ENCODE results near the gene ALK.

- TF ChIP-seq CTCF (IDR thresholded peaks at IDR 0.05) = no peak
- no peak for TF ChIP-seq POLR2A (IDR thresholded peaks at IDR 0.05)
These were observed 424.0 kb downstream of the ALK start for GRCh38 chr2:29497375-29497774.

Measured in sigmoid colon (tissue), 3 donors.